BE2C (cell line): Measurements from ENCODE around the gene PDE6A.

Experiments used
- DNase-seq: peaks from one replicate; pipeline ENCODE4 v3.0.0-alpha.2; 2020
- H3K27me3 ChIP-seq: fragments of 250-450 bp; sonication (Bioruptor Pico); 2 replicates; pipeline ENCODE4 v1.5.1; 2020; ENCODE audit warnings: mild to moderate bottlenecking
- H3K36me3 ChIP-seq: fragments of 250-450 bp; sonication (Bioruptor Pico); 2 replicates; pipeline ENCODE4 v1.5.1; 2020; ENCODE audit warnings: mild to moderate bottlenecking
- H3K4me1 ChIP-seq: fragments of 250-450 bp; sonication (Bioruptor Pico); 2 replicates; pipeline ENCODE4 v1.5.1; 2020
- H3K4me3 ChIP-seq: 2 replicates; pipeline ENCODE4 v1.5.1; 2011; ENCODE audit warnings: low read depth, low read length
- H3K9me3 ChIP-seq: fragments of 250-450 bp; sonication (Bioruptor Pico); 2 replicates; pipeline ENCODE4 v1.5.1; 2020
- TF ChIP-seq, protein P1 (sequence below): IDR thresholded peaks from 2 replicates; pipeline ENCODE4 v1.5.1; 2012; ENCODE audit warnings: mild to moderate bottlenecking, low read depth, low read length

Gene PDE6A

DNA sequence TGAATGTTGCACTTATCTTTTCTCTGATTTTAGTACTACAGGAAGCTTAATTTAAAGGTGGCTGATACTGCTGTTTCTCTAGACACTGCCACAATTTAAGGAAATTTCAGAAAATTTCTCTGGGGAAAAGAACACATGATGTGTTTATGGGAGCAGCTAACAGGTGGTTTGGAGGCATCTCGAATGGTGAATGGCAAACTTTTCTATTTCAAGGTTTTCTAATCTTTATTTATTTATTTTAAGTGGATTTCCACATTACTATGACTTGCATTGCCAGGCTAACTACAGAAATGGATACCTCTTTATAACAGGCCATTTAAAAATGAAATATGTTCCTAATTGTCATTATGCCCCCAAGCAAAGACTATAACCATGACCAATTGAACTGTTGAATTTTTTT, 50.4 kb downstream of the PDE6A start:
- TF ChIP-seq, protein P1, sequence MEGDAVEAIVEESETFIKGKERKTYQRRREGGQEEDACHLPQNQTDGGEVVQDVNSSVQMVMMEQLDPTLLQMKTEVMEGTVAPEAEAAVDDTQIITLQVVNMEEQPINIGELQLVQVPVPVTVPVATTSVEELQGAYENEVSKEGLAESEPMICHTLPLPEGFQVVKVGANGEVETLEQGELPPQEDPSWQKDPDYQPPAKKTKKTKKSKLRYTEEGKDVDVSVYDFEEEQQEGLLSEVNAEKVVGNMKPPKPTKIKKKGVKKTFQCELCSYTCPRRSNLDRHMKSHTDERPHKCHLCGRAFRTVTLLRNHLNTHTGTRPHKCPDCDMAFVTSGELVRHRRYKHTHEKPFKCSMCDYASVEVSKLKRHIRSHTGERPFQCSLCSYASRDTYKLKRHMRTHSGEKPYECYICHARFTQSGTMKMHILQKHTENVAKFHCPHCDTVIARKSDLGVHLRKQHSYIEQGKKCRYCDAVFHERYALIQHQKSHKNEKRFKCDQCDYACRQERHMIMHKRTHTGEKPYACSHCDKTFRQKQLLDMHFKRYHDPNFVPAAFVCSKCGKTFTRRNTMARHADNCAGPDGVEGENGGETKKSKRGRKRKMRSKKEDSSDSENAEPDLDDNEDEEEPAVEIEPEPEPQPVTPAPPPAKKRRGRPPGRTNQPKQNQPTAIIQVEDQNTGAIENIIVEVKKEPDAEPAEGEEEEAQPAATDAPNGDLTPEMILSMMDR, result no peak
- Histone ChIP-seq H3K4me1 (no peaks in the 10 kb centered on the region), H3K36me3 (no peaks in the 10 kb centered on the region), H3K4me3 (no peak overlapping the region), H3K9me3 (no peaks in the 10 kb centered on the region), H3K27me3 (no peaks in the 10 kb centered on the region)
- DNase-seq, result no peak

DNA sequence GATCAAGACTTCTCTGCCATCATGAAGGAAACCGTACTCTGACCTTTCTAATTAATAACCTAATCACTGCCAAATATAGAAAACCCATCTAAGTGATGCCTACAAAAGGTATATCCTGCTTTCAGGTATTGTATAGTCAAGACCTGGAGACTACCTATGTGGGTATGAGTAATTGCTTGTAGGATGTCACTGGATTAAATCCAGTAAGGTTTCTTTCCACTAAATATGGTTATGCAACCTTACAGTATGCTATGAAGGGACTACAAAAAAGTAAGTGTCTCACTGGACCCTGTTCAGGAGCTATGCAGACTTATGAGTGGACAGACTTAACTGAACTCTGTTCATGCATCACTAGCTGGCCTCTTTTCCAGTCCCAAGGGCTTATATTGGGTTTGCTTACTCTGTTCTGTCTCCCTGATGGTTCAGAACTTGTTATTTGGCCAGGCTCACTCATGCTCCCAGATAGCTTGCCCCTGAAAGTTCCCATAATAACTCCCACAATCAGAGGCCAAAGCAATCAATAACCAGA, 51.1 kb downstream of the PDE6A start:
- Histone ChIP-seq H3K9me3 (no peaks in the 10 kb centered on the region), H3K27me3 (no peaks in the 10 kb centered on the region), H3K36me3 (no peaks in the 10 kb centered on the region), H3K4me1 (no peaks in the 10 kb centered on the region), H3K4me3 (no peak overlapping the region)
- TF ChIP-seq, protein P1, result no peak
- no peak for DNase-seq

DNA sequence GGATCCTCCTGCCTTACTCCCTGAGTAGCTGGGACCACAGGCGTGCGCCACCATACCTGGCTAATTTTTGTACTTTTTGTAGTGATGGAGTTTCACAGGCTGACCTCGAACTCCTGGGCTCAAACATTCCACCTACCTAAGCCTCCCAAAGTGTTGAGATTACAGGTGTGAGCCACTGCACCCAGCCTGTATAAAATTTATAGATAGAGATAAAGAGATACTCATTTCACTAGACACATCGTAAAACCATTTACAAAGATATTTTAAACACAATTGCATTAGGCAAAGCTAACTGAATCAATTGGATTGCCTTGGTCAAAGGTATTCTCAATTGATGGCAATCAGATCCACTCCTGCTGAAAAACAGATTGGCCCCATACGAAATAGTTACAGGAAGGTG, 52.0 kb downstream of the PDE6A start:
- TF ChIP-seq, protein P1, result no peak

DNA sequence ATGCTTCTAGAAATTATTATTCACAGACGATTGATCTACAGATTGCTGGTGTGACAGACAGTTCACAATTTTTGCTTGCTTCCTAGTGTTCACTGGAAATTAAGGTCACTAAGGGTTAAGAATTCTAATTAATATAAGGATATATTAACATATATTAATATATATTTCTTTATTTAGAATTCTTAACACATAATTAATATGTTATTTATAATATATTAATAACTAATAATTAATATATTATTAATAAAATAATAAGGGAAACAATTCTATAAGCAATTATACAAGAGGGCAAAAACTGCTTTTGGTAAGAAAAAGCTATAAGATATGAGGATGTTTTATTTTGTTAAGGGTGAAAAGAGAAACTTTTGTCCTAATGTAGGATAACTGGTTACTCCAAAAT, 56.3 kb downstream of the PDE6A start:
- H3K36me3 ChIP-seq, result no peaks in the 10 kb centered on the region
- DNase-seq, result no peak
- TF ChIP-seq, protein P1, result no peak
- no peak overlapping the region for H3K4me3 ChIP-seq
- H3K27me3 ChIP-seq, result no peaks in the 10 kb centered on the region
- H3K4me1 ChIP-seq, result no peaks in the 10 kb centered on the region
- no peaks in the 10 kb centered on the region for H3K9me3 ChIP-seq

More for the DNA sequence above, 52.0 kb downstream of the PDE6A start:
- H3K9me3 ChIP-seq, result no peaks in the 10 kb centered on the region
- H3K4me3 ChIP-seq, result no peak overlapping the region
- DNase-seq, result no peak
- no peaks in the 10 kb centered on the region for H3K36me3 ChIP-seq
- no peaks in the 10 kb centered on the region for H3K4me1 ChIP-seq
- H3K27me3 ChIP-seq, result no peaks in the 10 kb centered on the region

DNA sequence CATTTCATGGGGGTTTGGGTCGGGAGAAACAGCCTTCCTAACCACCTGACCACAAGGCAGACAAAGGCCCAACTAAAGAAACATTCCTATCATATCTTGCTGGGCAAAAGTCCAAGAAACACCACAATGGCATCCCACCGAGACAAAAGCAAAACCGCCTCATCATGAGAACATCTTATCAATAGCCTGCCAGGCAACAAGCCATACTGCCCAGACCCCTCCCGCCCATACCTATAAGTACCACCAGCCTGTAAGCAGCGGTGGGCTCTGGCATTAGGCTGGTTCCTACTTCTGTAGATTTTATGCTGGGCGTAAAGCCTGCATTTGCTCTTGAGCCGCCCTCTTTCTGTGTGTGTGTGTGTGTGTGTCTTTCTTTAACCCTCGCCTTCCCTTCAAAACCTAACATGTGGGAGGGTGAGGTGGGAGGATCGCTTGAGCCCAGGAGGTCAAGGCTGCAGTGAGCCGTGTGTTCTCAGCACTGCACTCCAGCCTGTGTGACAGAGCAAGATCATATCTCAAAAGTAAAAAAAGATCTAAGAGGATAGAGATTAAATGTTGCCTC, 56.9 kb downstream of the PDE6A start:
- Histone ChIP-seq H3K4me1 (no peaks in the 10 kb centered on the region), H3K36me3 (no peaks in the 10 kb centered on the region), H3K9me3 (no peaks in the 10 kb centered on the region), H3K27me3 (no peaks in the 10 kb centered on the region), H3K4me3 (no peak overlapping the region)
- TF ChIP-seq, protein P1, result no peak
- no peak for DNase-seq

DNA sequence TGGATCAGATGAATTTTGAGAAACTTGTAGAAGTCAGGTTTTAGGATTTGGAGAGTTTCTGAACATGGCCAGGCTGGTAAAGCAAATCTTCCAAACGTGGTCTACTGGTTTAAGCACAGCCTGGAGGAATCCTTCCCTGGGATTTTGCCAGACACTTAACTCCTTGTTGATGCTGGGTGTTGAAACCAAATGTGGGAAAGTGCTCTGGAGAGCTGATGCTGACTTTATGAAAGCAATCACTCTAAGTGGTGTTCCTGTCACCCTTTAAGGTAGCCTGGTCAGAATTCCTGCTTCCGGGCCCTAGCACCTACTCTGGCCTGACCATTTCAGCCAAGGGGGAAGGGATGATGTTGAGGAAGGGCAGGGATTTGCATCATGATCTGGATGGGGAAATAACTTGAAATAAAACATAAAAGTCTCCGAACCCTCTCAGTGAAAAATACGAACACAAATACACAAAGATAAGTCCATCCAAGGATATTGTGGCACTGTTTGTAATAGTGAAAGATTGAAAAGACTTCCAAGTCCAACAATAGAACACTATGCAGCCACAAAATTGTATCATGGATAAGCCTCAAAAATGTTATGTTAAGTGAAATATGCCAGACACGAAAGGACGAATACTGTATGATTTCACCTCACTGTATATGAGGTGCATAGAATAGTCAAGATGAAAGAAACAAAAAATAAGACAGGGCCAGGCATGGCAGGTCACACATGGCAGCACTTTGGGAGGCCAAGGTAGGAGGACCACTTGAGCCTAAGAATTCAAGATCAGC, 57.7 kb downstream of the PDE6A start:
- Histone ChIP-seq H3K36me3 (no peaks in the 10 kb centered on the region), H3K27me3 (no peaks in the 10 kb centered on the region), H3K4me1 (no peaks in the 10 kb centered on the region), H3K9me3 (no peaks in the 10 kb centered on the region), H3K4me3 (no peak overlapping the region)
- TF ChIP-seq, protein P1, result no peak
- no peak for DNase-seq
